ENCODE data around the gene ANKRD42.

DNA sequence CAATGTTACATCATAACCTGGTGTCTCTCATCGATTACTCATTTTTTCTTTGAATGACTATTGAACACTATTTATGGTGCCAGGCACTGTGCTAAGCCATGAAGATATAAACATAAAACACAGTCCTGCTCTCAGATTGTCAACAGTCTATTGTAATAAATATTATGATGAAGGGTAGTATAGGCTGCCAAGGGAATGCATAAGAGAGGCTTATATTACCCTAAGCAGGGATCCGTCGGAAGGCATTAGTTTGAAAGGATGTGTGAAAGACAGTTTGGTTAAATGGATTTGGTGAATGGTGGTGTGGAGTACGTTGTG, 99.9 kb downstream of the ANKRD42 start:
- TF ChIP-seq, protein P1, sequence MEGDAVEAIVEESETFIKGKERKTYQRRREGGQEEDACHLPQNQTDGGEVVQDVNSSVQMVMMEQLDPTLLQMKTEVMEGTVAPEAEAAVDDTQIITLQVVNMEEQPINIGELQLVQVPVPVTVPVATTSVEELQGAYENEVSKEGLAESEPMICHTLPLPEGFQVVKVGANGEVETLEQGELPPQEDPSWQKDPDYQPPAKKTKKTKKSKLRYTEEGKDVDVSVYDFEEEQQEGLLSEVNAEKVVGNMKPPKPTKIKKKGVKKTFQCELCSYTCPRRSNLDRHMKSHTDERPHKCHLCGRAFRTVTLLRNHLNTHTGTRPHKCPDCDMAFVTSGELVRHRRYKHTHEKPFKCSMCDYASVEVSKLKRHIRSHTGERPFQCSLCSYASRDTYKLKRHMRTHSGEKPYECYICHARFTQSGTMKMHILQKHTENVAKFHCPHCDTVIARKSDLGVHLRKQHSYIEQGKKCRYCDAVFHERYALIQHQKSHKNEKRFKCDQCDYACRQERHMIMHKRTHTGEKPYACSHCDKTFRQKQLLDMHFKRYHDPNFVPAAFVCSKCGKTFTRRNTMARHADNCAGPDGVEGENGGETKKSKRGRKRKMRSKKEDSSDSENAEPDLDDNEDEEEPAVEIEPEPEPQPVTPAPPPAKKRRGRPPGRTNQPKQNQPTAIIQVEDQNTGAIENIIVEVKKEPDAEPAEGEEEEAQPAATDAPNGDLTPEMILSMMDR (IDR thresholded peaks at IDR 0.05) = no peak
- TF ChIP-seq POLR2A (IDR thresholded peaks at IDR 0.05) = no peak

Data from heart left ventricle (tissue), 13 donors.